ENCODE results near the gene PARK7.
A peak's percentile ranks its signal among the peaks of the same experiment; 100 is the strongest.

PARK7 gene

DNA sequence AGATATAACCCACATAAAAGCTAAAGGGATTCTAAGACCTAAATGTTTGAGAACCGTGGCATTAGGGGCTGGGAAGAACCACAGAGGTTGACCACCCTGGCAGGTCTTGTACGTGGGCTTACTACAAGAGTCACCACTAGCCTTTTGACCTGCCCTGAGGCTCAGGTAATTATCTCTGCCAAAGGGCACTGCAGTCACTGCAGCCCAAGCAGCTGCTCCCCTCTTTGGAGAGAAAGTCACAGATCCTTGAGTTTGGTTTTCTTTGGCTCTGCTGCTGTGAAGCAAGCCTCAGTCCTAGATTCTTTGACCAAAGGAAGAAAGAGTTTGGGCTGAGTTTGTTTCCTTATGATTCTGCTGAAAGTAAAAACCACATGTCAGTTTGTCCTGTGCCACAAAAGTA lies 11.6 kb downstream of the PARK7 start:
- FAIRE-seq: no peak
- TF ChIP-seq SPI1 (IDR thresholded peaks at IDR 0.05; ENCODE audit: low read depth, low read length) (no peak), POU2F2 (IDR thresholded peaks at IDR 0.05; ENCODE audit: low read depth, low read length) (no peak), POLR2AphosphoS5 (IDR thresholded peaks at IDR 0.05; ENCODE audit: low read depth, low read length) (no peak), PAX5 (IDR thresholded peaks at IDR 0.05; ENCODE audit: insufficient read depth, low read length, severe bottlenecking) (no peak), POLR2A (IDR thresholded peaks at IDR 0.05; ENCODE audit: low read depth, low read length) (no peak), TAF1 (IDR thresholded peaks at IDR 0.05; ENCODE audit: low read depth, low read length) (no peak)
- DNase-seq (ENCODE audit: insufficient read length, low spot score): no peak

DNA sequence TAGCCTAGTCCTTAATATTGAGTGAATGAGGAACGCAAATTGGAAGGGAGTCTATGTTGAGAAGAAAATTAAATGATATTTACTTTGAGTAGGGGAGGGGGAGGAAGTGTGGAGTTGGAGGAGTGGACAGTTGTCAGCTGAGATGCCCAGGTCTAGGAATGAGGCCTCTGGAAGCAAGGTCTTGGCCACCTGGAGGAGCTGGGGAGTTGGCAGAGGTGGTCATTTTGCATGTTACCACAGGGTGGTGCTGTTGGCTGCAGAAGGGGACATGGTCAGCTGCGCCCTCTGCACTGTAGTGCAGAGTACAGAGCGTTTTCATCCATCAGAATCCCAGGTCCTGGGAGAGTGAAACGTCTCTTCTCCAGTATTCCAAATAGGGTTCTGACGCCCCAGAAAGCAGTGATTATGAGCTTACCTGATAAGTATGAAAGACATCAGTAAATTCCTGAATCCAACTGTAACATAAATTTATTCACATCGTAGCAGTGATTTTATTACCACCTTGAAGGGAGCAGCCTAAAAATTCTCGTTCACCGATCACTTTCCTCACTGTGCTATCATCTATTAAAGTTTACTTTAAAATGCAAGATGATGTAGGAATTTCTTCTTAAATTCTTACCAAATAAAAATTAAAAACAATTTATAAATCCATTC lies 13.8 kb downstream of the PARK7 start:
- peak; percentile 42 for DNase-seq (ENCODE audit: insufficient read length, low spot score)
- FAIRE-seq: peak; percentile 35
- TF ChIP-seq POU2F2 (IDR thresholded peaks at IDR 0.05; ENCODE audit: low read depth, low read length) (peak; percentile 75; the same call in 1 of the 2 replicates), POLR2AphosphoS5 (IDR thresholded peaks at IDR 0.05; ENCODE audit: low read depth, low read length) (no peak)

DNA sequence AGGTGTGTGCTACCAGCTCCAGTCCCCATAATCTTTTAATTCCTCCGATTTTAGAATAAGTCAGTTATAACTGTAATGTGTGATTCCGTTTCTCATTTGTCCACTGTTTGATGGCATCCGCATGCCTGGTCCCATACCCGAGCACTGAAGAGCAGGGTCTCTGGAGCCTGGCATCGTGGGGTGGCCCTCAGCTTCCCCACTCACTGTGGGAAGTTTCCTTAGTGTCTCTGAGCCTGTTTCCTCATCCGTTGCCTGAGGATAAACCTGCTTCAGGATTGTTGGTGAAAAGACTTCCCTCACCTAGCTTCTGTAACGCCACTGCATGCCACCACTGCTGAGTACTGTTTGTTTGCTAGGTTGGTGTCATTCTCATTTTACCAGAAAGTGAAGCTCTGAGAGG lies 19.5 kb downstream of the PARK7 start:
- no peak for FAIRE-seq
- no peak for TF ChIP-seq SPI1 (IDR thresholded peaks at IDR 0.05; ENCODE audit: low read depth, low read length)
- no peak for TF ChIP-seq PAX5 (IDR thresholded peaks at IDR 0.05; ENCODE audit: insufficient read depth, low read length, severe bottlenecking)
- no peak for TF ChIP-seq POLR2A (IDR thresholded peaks at IDR 0.05; ENCODE audit: low read depth, low read length)
- TF ChIP-seq POLR2AphosphoS5 (IDR thresholded peaks at IDR 0.05; ENCODE audit: low read depth, low read length): no peak
- TF ChIP-seq POU2F2 (IDR thresholded peaks at IDR 0.05; ENCODE audit: low read depth, low read length): no peak
- no peak for TF ChIP-seq TAF1 (IDR thresholded peaks at IDR 0.05; ENCODE audit: low read depth, low read length)
- DNase-seq (ENCODE audit: insufficient read length, low spot score): no peak

DNA sequence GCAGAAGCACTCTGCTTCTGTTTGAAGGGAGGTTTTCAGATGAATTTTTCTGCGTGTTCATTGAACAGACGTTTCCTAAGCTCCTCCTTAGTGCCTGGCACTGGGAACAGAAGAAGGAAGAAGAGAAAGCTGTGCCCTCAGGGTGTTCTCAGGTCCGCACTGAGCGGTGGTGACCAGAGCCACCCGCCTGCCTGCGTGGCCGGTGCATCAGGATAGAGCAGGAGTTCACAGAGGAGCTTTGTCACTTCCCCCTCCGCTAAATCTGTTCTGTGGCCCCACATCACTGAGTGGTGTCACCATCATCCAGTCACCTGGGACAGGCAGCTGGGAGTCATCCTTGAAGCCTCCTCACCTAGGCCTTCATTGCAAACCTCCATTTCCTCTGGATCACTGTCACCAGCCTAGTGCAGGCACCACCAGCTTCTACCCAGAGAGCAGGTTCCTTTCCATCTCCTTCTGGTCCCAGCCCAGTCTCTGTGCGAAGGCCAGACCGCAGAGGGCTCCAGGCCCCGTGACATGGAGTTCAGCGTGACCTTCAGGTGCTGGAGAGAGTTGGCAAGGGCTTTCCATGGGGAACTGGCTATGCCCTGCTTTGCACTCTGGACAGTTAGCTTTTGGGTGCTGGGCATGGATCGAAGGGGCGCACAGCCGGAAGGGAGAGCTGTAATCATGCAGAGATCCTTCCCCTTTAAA lies 21.7 kb downstream of the PARK7 start:
- TF ChIP-seq PAX5 (IDR thresholded peaks at IDR 0.05; ENCODE audit: insufficient read depth, low read length, severe bottlenecking) (no peak), POLR2AphosphoS5 (IDR thresholded peaks at IDR 0.05; ENCODE audit: low read depth, low read length) (no peak), TAF1 (IDR thresholded peaks at IDR 0.05; ENCODE audit: low read depth, low read length) (no peak), SPI1 (IDR thresholded peaks at IDR 0.05; ENCODE audit: low read depth, low read length) (no peak), POU2F2 (IDR thresholded peaks at IDR 0.05; ENCODE audit: low read depth, low read length) (no peak)
- FAIRE-seq: no peak
- no peak for DNase-seq (ENCODE audit: insufficient read length, low spot score)

DNA sequence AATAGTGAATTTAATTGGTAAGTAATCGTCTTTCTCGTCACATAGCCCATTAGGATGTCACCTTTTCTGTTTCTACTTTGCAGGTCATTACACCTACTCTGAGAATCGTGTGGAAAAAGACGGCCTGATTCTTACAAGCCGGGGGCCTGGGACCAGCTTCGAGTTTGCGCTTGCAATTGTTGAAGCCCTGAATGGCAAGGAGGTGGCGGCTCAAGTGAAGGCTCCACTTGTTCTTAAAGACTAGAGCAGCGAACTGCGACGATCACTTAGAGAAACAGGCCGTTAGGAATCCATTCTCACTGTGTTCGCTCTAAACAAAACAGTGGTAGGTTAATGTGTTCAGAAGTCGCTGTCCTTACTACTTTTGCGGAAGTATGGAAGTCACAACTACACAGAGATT lies 23.3 kb downstream of the PARK7 start:
- no peak for TF ChIP-seq PAX5 (IDR thresholded peaks at IDR 0.05; ENCODE audit: insufficient read depth, low read length, severe bottlenecking)
- no peak for TF ChIP-seq TAF1 (IDR thresholded peaks at IDR 0.05; ENCODE audit: low read depth, low read length)
- no peak for TF ChIP-seq POU2F2 (IDR thresholded peaks at IDR 0.05; ENCODE audit: low read depth, low read length)
- TF ChIP-seq POLR2A (IDR thresholded peaks at IDR 0.05; ENCODE audit: low read depth, low read length): no peak
- no peak for TF ChIP-seq SPI1 (IDR thresholded peaks at IDR 0.05; ENCODE audit: low read depth, low read length)
- TF ChIP-seq POLR2AphosphoS5 (IDR thresholded peaks at IDR 0.05; ENCODE audit: low read depth, low read length): no peak
- DNase-seq (ENCODE audit: insufficient read length, low spot score) (no peak), FAIRE-seq (no peak)

DNA sequence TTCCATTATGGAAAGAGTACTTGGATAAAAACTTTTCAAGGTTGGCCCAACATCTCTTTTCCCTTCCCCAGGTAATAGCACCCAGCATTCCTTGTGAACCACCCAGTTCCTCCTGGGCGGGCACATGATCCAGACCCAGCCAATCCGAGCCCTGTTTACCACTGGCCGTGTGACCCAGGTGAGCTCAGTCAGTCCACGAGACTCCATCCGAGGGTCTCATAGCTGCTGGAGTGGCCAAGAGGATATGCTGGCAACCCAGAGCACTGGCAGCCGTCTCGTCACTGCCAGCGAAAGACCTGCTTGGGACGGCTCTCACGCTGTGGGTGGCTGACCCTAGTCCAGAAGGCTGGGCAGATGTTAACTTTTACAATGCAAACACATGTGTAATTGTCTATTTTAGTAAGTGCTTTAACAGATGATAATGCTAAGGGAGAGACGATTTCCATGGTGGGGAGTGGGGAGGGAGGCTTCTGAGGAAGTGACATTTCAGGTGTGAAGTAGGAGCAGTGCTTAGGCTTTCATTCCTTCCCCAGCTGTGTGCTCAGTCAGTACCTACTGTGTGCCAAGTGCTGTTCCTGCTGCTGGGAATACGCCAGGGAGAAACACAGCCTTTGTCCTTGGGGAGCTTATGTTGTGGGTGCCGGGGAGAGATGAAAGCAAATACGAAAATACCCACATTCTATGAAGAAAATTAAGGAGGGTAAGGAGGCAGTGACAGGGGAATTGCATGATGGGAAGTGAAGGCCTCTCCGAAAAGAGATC lies 24.5 kb downstream of the PARK7 start:
- FAIRE-seq: no peak
- DNase-seq (ENCODE audit: insufficient read length, low spot score): no peak

DNA sequence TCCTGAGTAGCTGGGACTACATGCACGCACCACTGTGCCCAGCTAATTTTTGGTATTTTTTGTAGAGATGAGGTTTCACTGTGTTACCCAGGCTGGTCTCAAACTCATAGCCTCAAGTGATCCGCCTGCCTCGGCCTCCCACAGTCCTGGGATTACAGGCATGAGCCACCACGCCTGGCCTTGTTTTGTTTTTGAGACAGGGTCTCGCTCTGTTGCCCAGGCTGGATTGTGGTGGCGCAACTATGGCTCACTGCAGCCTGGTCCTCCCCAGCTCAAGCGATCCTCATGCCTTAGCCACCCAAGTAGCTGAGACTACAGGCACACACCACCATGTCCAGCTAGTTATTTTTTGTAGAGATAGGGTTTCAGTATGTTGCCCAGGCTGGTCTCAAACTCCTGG lies 26.0 kb downstream of the PARK7 start:
- no peak for FAIRE-seq
- no peak for DNase-seq (ENCODE audit: insufficient read length, low spot score)
- TF ChIP-seq POLR2AphosphoS5 (IDR thresholded peaks at IDR 0.05; ENCODE audit: low read depth, low read length) (no peak), SPI1 (IDR thresholded peaks at IDR 0.05; ENCODE audit: low read depth, low read length) (no peak), TAF1 (IDR thresholded peaks at IDR 0.05; ENCODE audit: low read depth, low read length) (no peak), POLR2A (IDR thresholded peaks at IDR 0.05; ENCODE audit: low read depth, low read length) (no peak), POU2F2 (IDR thresholded peaks at IDR 0.05; ENCODE audit: low read depth, low read length) (no peak), PAX5 (IDR thresholded peaks at IDR 0.05; ENCODE audit: insufficient read depth, low read length, severe bottlenecking) (no peak)

More for the DNA sequence above, 24.5 kb downstream of the PARK7 start:
- no peak for TF ChIP-seq POLR2AphosphoS5 (IDR thresholded peaks at IDR 0.05; ENCODE audit: low read depth, low read length)
- no peak for TF ChIP-seq POU2F2 (IDR thresholded peaks at IDR 0.05; ENCODE audit: low read depth, low read length)
- no peak for TF ChIP-seq SPI1 (IDR thresholded peaks at IDR 0.05; ENCODE audit: low read depth, low read length)

DNA sequence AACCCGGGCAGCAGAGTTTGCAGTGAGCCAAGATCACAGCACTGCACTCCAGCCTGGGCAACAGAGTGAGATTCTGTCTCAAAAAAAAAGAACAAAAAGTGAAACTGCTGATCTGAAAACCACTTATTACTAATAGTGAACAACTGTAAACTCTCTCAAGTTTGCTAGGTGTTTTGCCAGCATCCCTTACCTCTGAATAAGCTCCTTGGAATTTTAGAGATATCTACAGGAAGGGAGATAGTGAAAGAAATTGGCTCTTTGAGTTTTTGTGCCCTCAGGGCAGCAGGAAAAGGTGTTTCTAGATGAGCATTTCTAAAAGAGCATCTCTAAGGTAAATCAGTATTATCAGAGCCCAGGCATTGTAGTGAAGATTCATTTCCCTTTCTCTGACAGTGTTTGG lies 27.1 kb downstream of the PARK7 start:
- TF ChIP-seq POLR2A (IDR thresholded peaks at IDR 0.05; ENCODE audit: low read depth, low read length) (no peak), PAX5 (IDR thresholded peaks at IDR 0.05; ENCODE audit: insufficient read depth, low read length, severe bottlenecking) (no peak), POU2F2 (IDR thresholded peaks at IDR 0.05; ENCODE audit: low read depth, low read length) (no peak), SPI1 (IDR thresholded peaks at IDR 0.05; ENCODE audit: low read depth, low read length) (no peak), POLR2AphosphoS5 (IDR thresholded peaks at IDR 0.05; ENCODE audit: low read depth, low read length) (no peak)
- DNase-seq (ENCODE audit: insufficient read length, low spot score) (no peak), FAIRE-seq (no peak)

DNA sequence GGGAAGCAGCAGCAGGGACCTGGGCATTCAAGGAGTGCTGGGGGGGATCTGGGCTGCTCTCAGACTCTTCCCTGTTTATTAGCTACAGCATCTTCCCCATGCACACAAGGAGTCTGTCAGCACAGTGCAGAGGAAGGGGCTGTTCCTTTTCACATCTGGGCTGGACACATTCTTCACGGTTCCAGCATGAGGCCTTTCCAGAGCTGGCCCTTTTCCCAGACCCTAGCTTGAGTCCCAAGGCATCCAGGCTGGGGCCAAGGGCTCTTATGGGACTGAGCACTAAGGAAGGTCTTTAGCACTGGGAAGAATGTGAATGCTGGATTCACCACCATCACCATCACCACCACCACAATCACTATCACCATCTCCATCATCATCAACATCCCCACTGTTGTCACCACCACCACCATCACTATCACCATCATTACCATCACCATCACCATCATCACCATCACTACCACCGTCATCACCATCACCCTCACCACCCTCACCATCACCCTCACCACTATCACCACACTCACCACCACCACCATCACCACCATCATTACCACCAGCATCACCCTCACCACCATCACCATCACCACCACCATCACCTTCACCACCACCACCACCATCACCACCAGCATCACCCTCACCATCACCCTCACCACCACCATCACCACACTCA lies 28.4 kb downstream of the PARK7 start:
- DNase-seq (ENCODE audit: insufficient read length, low spot score): no peak
- TF ChIP-seq POLR2AphosphoS5 (IDR thresholded peaks at IDR 0.05; ENCODE audit: low read depth, low read length): no peak
- no peak for TF ChIP-seq PAX5 (IDR thresholded peaks at IDR 0.05; ENCODE audit: insufficient read depth, low read length, severe bottlenecking)
- TF ChIP-seq POU2F2 (IDR thresholded peaks at IDR 0.05; ENCODE audit: low read depth, low read length): no peak
- no peak for TF ChIP-seq SPI1 (IDR thresholded peaks at IDR 0.05; ENCODE audit: low read depth, low read length)
- no peak for TF ChIP-seq POLR2A (IDR thresholded peaks at IDR 0.05; ENCODE audit: low read depth, low read length)
- TF ChIP-seq TAF1 (IDR thresholded peaks at IDR 0.05; ENCODE audit: low read depth, low read length): no peak
- peak; percentile 59 for FAIRE-seq

Data from GM12891 (cell line).